Cardiac atrium fibroblast (primary cell): ENCODE data around the gene MIOS. TPM values are rescaled to one million over a fixed set of nuclear protein-coding genes. Genes with fewer than 3 reads are reported as not detected.

Source experiments
- total RNA-seq: library from RNA; depleted of rRNA; stranded (reverse); fragments of >200 nt; gene quantifications from 2 replicates; pipeline ENCODE4 v1.2.3, GENCODE V29; 2015

Gene MIOS
- total RNA-seq, result 21.9 and 28.3 TPM in 2 replicates

GRCh38 chr7:7566651-7567611 is at the start of gene MIOS:
TSS of gene MIOS (plus strand) at chr7:7566884. CDS start at chr7:7572476, 5,592 bp downstream.

GRCh38 chr7:7535691-7536090 is 31.0 kb upstream of the MIOS start, which contains the start of gene COL28A1:
TSS of gene COL28A1 (minus strand) at chr7:7535873. CDS start at chr7:7532875, 2,998 bp downstream.

GRCh38 chr7:7640221-7641128 is 73.8 kb downstream of the MIOS start, which contains the start of gene UMAD1:
TSS of gene UMAD1 (plus strand) at chr7:7640752. CDS start at chr7:7673372, 32,620 bp downstream.

Other genes with a start within 250 kb of the MIOS start
- gene COL28A1, start 31.0 kb upstream of the MIOS start, total RNA-seq, result not detected in 2 replicates
- 6.0 and 8.6 TPM in 2 replicates for gene UMAD1, start 73.9 kb downstream of the MIOS start, total RNA-seq
- gene RPA3, start 151.7 kb downstream of the MIOS start, total RNA-seq, result 8.3 and 12.6 TPM in 2 replicates